Activated CD8-positive, alpha-beta memory T cell treated with anti-CD3 and anti-CD28 coated beads for 1 hour (primary cell): ENCODE measurements around the gene FAM161A.
"Not testable (repeated sequence)": the region's sequence is repeated elsewhere in the genome, so short reads cannot be mapped to it uniquely, and the experiment has no call there.

ENCODE experiments used
- DNase-seq, 2 donors: peaks; one replicate each; pipeline ENCODE4 v3.0.0-alpha.2; 2020; ENCODE audit warnings: low read depth in 1 of 2; ENCODE audit errors: extremely low read depth in 1 of 2

Gene FAM161A

GRCh38 chr2:61841286-61841685 lies 12.6 kb downstream of the FAM161A start:
- no peak for DNase-seq

GRCh38 chr2:61834893-61835292 lies 19.0 kb downstream of the FAM161A start:
- DNase-seq, result no peak

GRCh38 chr2:61833971-61834370 lies 19.9 kb downstream of the FAM161A start:
- DNase-seq, result no peak

- no peak for DNase-seq
Observed at GRCh38 chr2:61832183-61832841, 21.5 kb downstream of the FAM161A start.

GRCh38 chr2:61822255-61822654 lies 31.6 kb downstream of the FAM161A start:
- no peak for DNase-seq

- DNase-seq, result no peak
Observed at GRCh38 chr2:61816480-61817355, 37.1 kb downstream of the FAM161A start.

GRCh38 chr2:61814539-61815160 lies 39.2 kb downstream of the FAM161A start:
- no peak for DNase-seq

- DNase-seq, result not testable (repeated sequence)
Observed at GRCh38 chr2:61813314-61813713, 40.5 kb downstream of the FAM161A start.

DNA sequence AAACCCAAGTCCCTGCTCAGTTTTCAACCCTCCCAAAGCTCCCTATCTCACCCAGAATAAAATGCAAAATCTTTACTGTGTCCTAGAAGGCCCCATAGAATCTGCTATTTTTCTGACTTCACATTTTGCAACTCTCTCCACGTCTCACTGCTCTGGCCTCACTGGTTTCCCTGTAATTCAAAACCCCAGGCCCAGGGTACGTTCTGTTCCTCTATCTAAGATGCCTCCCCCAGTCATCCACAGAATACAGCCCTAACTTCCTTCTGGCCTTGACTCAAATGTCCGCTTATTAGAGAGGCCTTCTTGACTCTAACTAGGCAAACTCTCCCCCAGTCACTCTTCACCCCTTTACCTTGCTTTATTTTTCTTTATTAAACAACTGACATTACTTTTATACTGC lies 42.0 kb downstream of the FAM161A start:
- DNase-seq, result no peak

- DNase-seq, result not testable (repeated sequence)
Observed at GRCh38 chr2:61810203-61810602, 43.7 kb downstream of the FAM161A start.

DNA sequence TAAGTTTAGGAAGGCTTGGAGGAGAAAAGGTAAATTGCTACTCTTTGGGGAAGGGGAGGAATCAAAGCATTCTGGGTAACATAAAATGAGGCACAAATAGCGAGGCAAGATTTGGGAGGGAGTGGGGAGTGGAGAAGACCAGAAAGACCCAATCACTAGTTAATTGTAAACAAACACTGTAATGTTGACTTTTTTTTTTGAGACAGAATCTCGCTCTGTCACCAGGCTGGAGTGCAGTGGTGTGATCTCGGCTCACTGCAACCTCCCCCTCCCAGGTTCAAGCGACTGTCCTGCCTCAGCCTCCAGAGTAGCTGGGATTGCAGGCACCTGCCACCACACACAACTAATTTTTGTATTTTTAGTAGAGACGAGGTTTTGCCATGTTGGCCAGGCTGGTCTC lies 45.2 kb downstream of the FAM161A start:
- DNase-seq, result not testable (repeated sequence)

GRCh38 chr2:61807036-61807757 lies 46.7 kb downstream of the FAM161A start:
- DNase-seq, result no peak

DNA sequence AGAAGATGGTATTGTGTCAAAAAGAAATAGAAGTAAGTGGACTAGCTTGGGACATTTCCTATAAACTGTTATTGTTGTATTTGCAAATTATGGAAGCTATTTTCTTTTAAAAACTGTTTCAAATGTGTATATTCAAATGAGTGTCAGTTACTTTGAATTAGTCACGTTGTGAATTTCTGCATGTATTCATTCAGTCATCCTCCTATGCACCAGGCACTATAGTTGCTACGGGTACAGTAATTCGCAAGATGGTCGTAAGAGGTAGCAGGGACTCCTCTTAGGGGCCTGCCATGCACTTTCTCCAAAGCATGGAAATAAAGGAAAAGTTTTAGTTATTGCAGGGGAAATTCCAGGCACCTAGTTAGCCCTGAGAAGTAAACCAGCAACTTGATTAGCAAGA lies 51.3 kb downstream of the FAM161A start:
- DNase-seq, result no peak

DNA sequence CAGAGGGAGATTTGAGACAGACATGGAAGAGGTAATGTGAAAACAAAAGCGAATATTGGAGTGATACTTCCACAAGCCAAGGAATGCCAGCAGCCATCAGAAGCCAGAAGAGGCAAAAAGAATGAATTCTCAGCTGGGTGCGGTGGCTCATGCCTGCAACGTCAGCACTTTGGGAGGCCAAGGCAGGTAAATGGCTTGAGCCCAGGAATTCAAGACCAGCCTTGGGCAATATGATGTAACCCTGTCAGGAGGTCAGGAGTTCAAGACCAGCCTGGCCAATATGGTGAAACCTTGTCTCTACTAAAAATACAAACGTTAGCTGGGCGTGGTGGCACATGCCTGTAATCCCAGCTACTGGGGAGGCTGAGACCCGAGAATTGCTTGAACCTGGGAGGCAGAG lies 54.8 kb downstream of the FAM161A start:
- no peak for DNase-seq

DNA sequence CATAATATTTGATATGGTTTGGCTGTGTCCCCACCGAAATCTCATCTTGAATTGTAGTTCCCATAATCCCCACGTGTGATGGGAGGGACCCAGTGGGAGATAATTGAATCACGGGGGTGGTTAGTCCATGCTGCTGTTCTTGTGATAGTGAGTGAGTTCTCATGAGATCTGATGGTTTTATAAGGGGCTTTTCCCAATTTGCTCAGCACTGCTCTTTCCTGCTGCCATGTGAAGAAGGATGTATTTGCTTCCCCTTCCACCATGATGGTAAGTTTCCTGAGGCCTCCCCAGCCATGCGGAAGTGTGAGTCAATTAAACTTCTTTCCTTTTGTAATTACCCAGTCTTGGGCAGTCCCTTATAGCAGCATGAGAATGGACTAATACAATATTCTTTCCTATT lies 56.4 kb downstream of the FAM161A start:
- DNase-seq, result not testable (repeated sequence)

GRCh38 chr2:61795408-61795807 lies 58.5 kb downstream of the FAM161A start:
- DNase-seq, result no peak

DNA sequence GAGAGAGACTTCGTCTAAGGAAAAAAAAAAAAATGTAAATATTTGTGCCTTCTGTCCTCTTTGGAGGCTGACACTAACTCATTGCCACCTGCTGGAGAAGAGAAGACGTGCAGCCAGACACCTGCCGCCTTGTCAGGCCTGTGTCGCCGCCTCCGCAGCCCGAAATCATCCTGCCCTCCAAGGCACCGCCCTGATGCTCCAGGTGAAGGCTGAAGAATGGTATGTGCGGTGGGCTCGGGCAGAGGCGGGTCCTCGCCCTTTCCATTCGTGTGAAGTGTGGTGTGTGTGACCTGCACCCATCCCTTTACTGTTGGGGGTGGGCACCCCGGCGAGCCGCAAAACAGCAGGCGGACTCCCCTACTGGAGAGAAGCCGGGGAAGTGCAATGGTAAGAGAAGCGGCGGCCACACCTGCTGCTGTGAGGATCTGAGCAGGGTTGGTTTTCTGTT lies 60.4 kb downstream of the FAM161A start:
- peak; percentile 20 to 42 for DNase-seq

DNA sequence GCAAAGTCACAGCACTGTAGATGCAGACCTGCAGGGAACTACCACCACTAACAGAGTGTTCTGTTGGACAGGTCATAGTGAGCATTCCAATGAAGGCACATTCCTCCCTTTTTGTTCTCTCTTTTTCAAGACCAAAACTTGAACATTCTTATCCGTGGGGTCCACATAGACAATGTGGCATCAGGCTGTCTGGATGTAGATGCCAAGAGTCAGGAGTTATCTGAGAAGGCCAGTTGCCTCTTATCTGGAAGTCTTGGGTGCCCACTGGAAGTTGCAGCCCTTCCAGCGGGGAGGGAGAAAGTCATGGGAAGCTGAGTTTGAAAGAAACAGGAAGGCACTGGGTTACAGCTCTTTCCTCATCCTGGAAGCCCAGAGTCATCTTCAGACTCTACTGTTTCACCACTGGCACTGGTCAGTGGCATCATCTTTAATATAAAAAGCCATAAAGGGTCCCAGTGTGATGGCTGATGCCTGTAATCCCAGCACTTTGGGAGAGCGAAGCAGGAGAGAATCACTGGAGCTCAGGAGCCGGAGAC lies 61.4 kb downstream of the FAM161A start:
- no peak for DNase-seq

GRCh38 chr2:61789807-61790602 lies 63.9 kb downstream of the FAM161A start:
- no peak for DNase-seq
